ENCODE data around the gene COX11.

Gene COX11

GRCh38 chr17:54924405-54924804, 44.0 kb downstream of the COX11 start:
- Histone ChIP-seq H3K9ac (no peak overlapping the region), H3K36me3 (ENCODE audit: control insufficient read depth, insufficient read depth, low read length) (no peaks in the 10 kb centered on the region), H3K27ac (no peak overlapping the region), H3K27me3 (ENCODE audit: control insufficient read depth, insufficient read depth, low read length) (no peaks in the 10 kb centered on the region), H3K4me3 (ENCODE audit: low read depth, low read length) (no peak overlapping the region), H2AFZ (no peak overlapping the region), H3K79me2 (no peaks in the 10 kb centered on the region), H3K9me3 (ENCODE audit: control insufficient read depth, low read length) (no peaks in the 10 kb centered on the region), H3K4me2 (ENCODE audit: low read length) (no peak overlapping the region), H3K4me1 (peaks cover 3% of the 10 kb centered on the region)
- no peak for TF ChIP-seq CTCF (IDR thresholded peaks at IDR 0.05)

- Histone ChIP-seq H3K27me3 (ENCODE audit: control insufficient read depth, insufficient read depth, low read length) (no peaks in the 10 kb centered on the region), H3K9ac (no peak overlapping the region), H3K79me2 (no peaks in the 10 kb centered on the region), H3K4me1 (no peaks in the 10 kb centered on the region), H3K4me3 (ENCODE audit: low read depth, low read length) (no peak overlapping the region), H3K36me3 (ENCODE audit: control insufficient read depth, insufficient read depth, low read length) (no peaks in the 10 kb centered on the region), H3K27ac (no peak overlapping the region), H2AFZ (no peak overlapping the region), H3K9me3 (ENCODE audit: control insufficient read depth, low read length) (no peaks in the 10 kb centered on the region), H3K4me2 (ENCODE audit: low read length) (no peak overlapping the region)
- no peak for TF ChIP-seq CTCF (IDR thresholded peaks at IDR 0.05)
Measured at GRCh38 chr17:54920819-54921218, 47.6 kb downstream of the COX11 start.

GRCh38 chr17:54919425-54919824, 49.0 kb downstream of the COX11 start:
- H3K9me3 ChIP-seq (ENCODE audit: control insufficient read depth, low read length) = no peaks in the 10 kb centered on the region
- no peaks in the 10 kb centered on the region for H3K27me3 ChIP-seq (ENCODE audit: control insufficient read depth, insufficient read depth, low read length)
- no peaks in the 10 kb centered on the region for H3K79me2 ChIP-seq
- H3K9ac ChIP-seq = no peak overlapping the region
- H3K36me3 ChIP-seq (ENCODE audit: control insufficient read depth, insufficient read depth, low read length) = no peaks in the 10 kb centered on the region
- H3K4me2 ChIP-seq (ENCODE audit: low read length) = no peak overlapping the region
- TF ChIP-seq CTCF (IDR thresholded peaks at IDR 0.05) = no peak
- H2AFZ ChIP-seq = no peak overlapping the region
- H3K4me1 ChIP-seq = no peaks in the 10 kb centered on the region
- no peak overlapping the region for H3K27ac ChIP-seq
- H3K4me3 ChIP-seq (ENCODE audit: low read depth, low read length) = no peak overlapping the region

- no peak overlapping the region for H3K4me2 ChIP-seq (ENCODE audit: low read length)
- H3K4me3 ChIP-seq (ENCODE audit: low read depth, low read length) = no peak overlapping the region
- H3K79me2 ChIP-seq = no peaks in the 10 kb centered on the region
- no peak overlapping the region for H3K9ac ChIP-seq
- no peak overlapping the region for H2AFZ ChIP-seq
- no peaks in the 10 kb centered on the region for H3K27me3 ChIP-seq (ENCODE audit: control insufficient read depth, insufficient read depth, low read length)
- no peaks in the 10 kb centered on the region for H3K4me1 ChIP-seq
- H3K9me3 ChIP-seq (ENCODE audit: control insufficient read depth, low read length) = no peaks in the 10 kb centered on the region
- H3K27ac ChIP-seq = no peak overlapping the region
- no peak for TF ChIP-seq CTCF (IDR thresholded peaks at IDR 0.05)
- no peaks in the 10 kb centered on the region for H3K36me3 ChIP-seq (ENCODE audit: control insufficient read depth, insufficient read depth, low read length)
Measured at GRCh38 chr17:54916721-54917120, 51.7 kb downstream of the COX11 start.

All from parathyroid adenoma (tissue), 2 donors.